GM19467 (cell line): Measurements from ENCODE around the gene TYK2.

ENCODE experiments used
- ATAC-seq: cut with Tn5 transposase; IDR thresholded peaks from one replicate; pipeline ENCODE4 v1.9.1; 2021; ENCODE audit warnings: mild to moderate bottlenecking, moderate library complexity; ENCODE audit not compliant: unreplicated experiment

The TYK2 gene

GRCh38 chr19:10335352-10335985, 44.9 kb downstream of the TYK2 start:
- no peak for ATAC-seq

GRCh38 chr19:10334588-10335351, 45.6 kb downstream of the TYK2 start:
- no peak for ATAC-seq

- ATAC-seq = no peak
Observed at GRCh38 chr19:10333758-10334587, 46.4 kb downstream of the TYK2 start.

GRCh38 chr19:10332965-10333757, 47.2 kb downstream of the TYK2 start, which contains the start of gene RAVER1:
Gene RAVER1 (minus strand): TSS chr19:10333529. CDS start chr19:10333507, 22 bp downstream.
- ATAC-seq = peak; percentile 89

- no peak for ATAC-seq
Observed at GRCh38 chr19:10332158-10332964, 48.0 kb downstream of the TYK2 start.

- ATAC-seq = no peak
Observed at GRCh38 chr19:10329555-10329954, 50.8 kb downstream of the TYK2 start.

- no peak for ATAC-seq
Observed at GRCh38 chr19:10328558-10329429, 51.6 kb downstream of the TYK2 start.

GRCh38 chr19:10327793-10328192, 52.6 kb downstream of the TYK2 start:
- ATAC-seq = no peak

GRCh38 chr19:10325732-10326131, 54.6 kb downstream of the TYK2 start:
- no peak for ATAC-seq

GRCh38 chr19:10321874-10322835, 58.2 kb downstream of the TYK2 start:
- no peak for ATAC-seq

- no peak for ATAC-seq
Observed at GRCh38 chr19:10321417-10321797, 59.0 kb downstream of the TYK2 start.

GRCh38 chr19:10320602-10321416, 59.6 kb downstream of the TYK2 start:
- no peak for ATAC-seq

- no peak for ATAC-seq
Observed at GRCh38 chr19:10318807-10319682, 61.3 kb downstream of the TYK2 start.

- no peak for ATAC-seq
Observed at GRCh38 chr19:10317857-10318462, 62.4 kb downstream of the TYK2 start.

GRCh38 chr19:10317045-10317856, 63.1 kb downstream of the TYK2 start:
- ATAC-seq = no peak
